PC-3 (cell line): ENCODE results near the gene FOXO4. TPM values are rescaled to one million over a fixed set of nuclear protein-coding genes. Genes with fewer than 3 reads are reported as not detected.
A peak's percentile ranks its signal among the peaks of the same experiment; 100 is the strongest.

Source experiments
- ATAC-seq: fragments of 200-7000 bp; cut with Tn5 transposase; 2 replicates; pipeline ENCODE4 v1.9.1; 2020; ENCODE audit warnings: mild to moderate bottlenecking, moderate library complexity
- BruUV-seq: library from RNA; stranded (reverse); fragments of 400-500 nt; replicated peaks from 2 replicates; lab custom pipeline; 2021; lab: Mats Ljungman, UMichigan
- CTCF ChIA-PET: fragments of 300-600 bp; sonication (Branson Sonifier 250); formaldehyde crosslinking; loops from one replicate; lab custom pipeline; 2022; ENCODE audit warnings: antibody characterized with exemption; lab: Charles Lee
- POLR2A ChIA-PET: fragments of 300-600 bp; sonication (Branson Sonifier 250); formaldehyde crosslinking; loops from one replicate; lab custom pipeline; 2022; ENCODE audit warnings: antibody characterized with exemption; ENCODE audit not compliant: unreplicated experiment; lab: Charles Lee
- DNase-seq: peaks from one replicate; pipeline ENCODE4 v3.0.0-alpha.2; 2015
- H2AFZ ChIP-seq: fragments of 300-600 bp; sonication (generic); 2 replicates; pipeline ENCODE4 v1.6.0; 2016; ENCODE audit warnings: antibody characterized with exemption, low read length
- H3F3A ChIP-seq: fragments of 300-600 bp; sonication (generic); one replicate; pipeline ENCODE4 v1.6.0; 2017; ENCODE audit warnings: antibody characterized with exemption, low read length, control low read depth, mild to moderate bottlenecking; ENCODE audit not compliant: unreplicated experiment
- H3K27ac ChIP-seq: fragments of 300-600 bp; sonication (generic); 2 replicates; pipeline ENCODE4 v1.5.1; 2016; ENCODE audit warnings: mild to moderate bottlenecking, low read length
- H3K27me3 ChIP-seq: fragments of 300-600 bp; sonication (generic); 2 replicates; pipeline ENCODE4 v1.6.1; 2016; ENCODE audit warnings: low read length, mixed read lengths
- H3K36me3 ChIP-seq: fragments of 300-600 bp; sonication (generic); 2 replicates; pipeline ENCODE4 v1.6.1; 2016; ENCODE audit warnings: low read depth, mixed run types, low read length, mixed read lengths
- H3K4me1 ChIP-seq: fragments of 300-600 bp; sonication (generic); 2 replicates; pipeline ENCODE4 v1.5.1; 2016; ENCODE audit warnings: low read length; ENCODE audit not compliant: insufficient read depth
- H3K4me2 ChIP-seq: fragments of 300-600 bp; sonication (generic); 2 replicates; pipeline ENCODE4 v1.6.0; 2016; ENCODE audit warnings: low read length
- H3K4me3 ChIP-seq: fragments of 300-600 bp; sonication (generic); 2 replicates; pipeline ENCODE4 v1.5.1; 2016; ENCODE audit warnings: mild to moderate bottlenecking, low read length, mixed read lengths
- H3K79me2 ChIP-seq: fragments of 300-600 bp; sonication (generic); 2 replicates; pipeline ENCODE4 v1.6.1; 2017; ENCODE audit warnings: low read length, mixed read lengths
- H3K9ac ChIP-seq: fragments of 300-600 bp; sonication (generic); 2 replicates; pipeline ENCODE4 v1.6.0; 2016; ENCODE audit warnings: mild to moderate bottlenecking, low read length
- H3K9me2 ChIP-seq: fragments of 300-600 bp; sonication (generic); replicated peaks from 2 replicates; pipeline ENCODE4 v1.6.1; 2016; ENCODE audit warnings: mixed run types, low read length, mixed read lengths
- H3K9me3 ChIP-seq: fragments of 300-600 bp; sonication (generic); 2 replicates; pipeline ENCODE4 v1.6.1; 2016; ENCODE audit warnings: low read length, mixed read lengths
- H4K20me1 ChIP-seq: fragments of 300-600 bp; sonication (generic); 2 replicates; pipeline ENCODE4 v1.6.1; 2016; ENCODE audit warnings: low read length, mixed read lengths
- CTCF ChIP-seq: fragments of 300-600 bp; sonication (generic); conservative IDR thresholded peaks from 2 replicates; pipeline ENCODE4 v1.5.1; 2017; ENCODE audit warnings: antibody characterized with exemption, low read depth, mild to moderate bottlenecking, low read length
- EZH2 ChIP-seq: fragments of 300-600 bp; sonication (generic); IDR thresholded peaks from one replicate; pipeline ENCODE4 v1.6.1; 2017; ENCODE audit warnings: antibody characterized with exemption, mild to moderate bottlenecking, low read length; ENCODE audit not compliant: unreplicated experiment
- EZH2phosphoT487 ChIP-seq: fragments of 300-600 bp; sonication (generic); IDR thresholded peaks from 2 replicates; pipeline ENCODE4 v1.6.1; 2018; ENCODE audit warnings: mild to moderate bottlenecking, antibody characterized with exemption, low read length, borderline replicate concordance
- intact Hi-C: fragments of 100-400 bp; cut with micrococcal nuclease; formaldehyde crosslinking; loops from 2 replicates; pipeline ENCODE4 v1.9.0; 2023
- total RNA-seq: library from RNA; depleted of rRNA; stranded (reverse); fragments of >200 nt; gene quantifications from 2 replicates; pipeline ENCODE4 v1.2.3, GENCODE V29; 2014

Gene FOXO4
- total RNA-seq, 1 experiment from 2014 or later = 5.1 TPM

GRCh38 chrX:71095981-71096759 lies 519 bp downstream of the FOXO4 start:
- intact Hi-C loops = no loop called here
- no peaks in the 10 kb centered on the region for H3K27me3 ChIP-seq
- peak; percentile 26 for DNase-seq

GRCh38 chrX:71096760-71097032 lies 1.0 kb downstream of the FOXO4 start:
- no peaks in the 10 kb centered on the region for H3F3A ChIP-seq
- peak; percentile 19 for ATAC-seq
- H3K9me2 ChIP-seq = no peaks in the 10 kb centered on the region
- peak overlapping the region; percentile 83 for H3K4me3 ChIP-seq
- BruUV-seq = no TSS peak
- H3K4me2 ChIP-seq = peak overlapping the region; percentile 100
- H3K4me1 ChIP-seq = peaks cover 5% of the 10 kb centered on the region
- POLR2A ChIA-PET = interaction anchor here (0.5 kb wide), 1 partner anchor 11 kb away, joined by 3 read pairs; no protein-coding TSS in a partner anchor
- no peak for DNase-seq
- CTCF ChIA-PET = no interaction called here
- no peak overlapping the region for H3K27ac ChIP-seq
- H3K27me3 ChIP-seq = no peaks in the 10 kb centered on the region
- 0 out of 2 replicates have a peak overlapping the region, but pooled peaks have one; percentile 37 for H3K9ac ChIP-seq
- peak overlapping the region; percentile 100 for H2AFZ ChIP-seq
- no peaks in the 10 kb centered on the region for H3K36me3 ChIP-seq
- no peaks in the 10 kb centered on the region for H3K79me2 ChIP-seq
- no peaks in the 10 kb centered on the region for H4K20me1 ChIP-seq
- H3K9me3 ChIP-seq = no peaks in the 10 kb centered on the region
- intact Hi-C loops = no loop called here
- no peak for TF ChIP-seq EZH2phosphoT487
- no peak for TF ChIP-seq EZH2
- no peak for TF ChIP-seq CTCF

More at GRCh38 chrX:71095981-71096759, 519 bp downstream of the FOXO4 start:
- Histone ChIP-seq H3K9me2 (no peaks in the 10 kb centered on the region), H3K9ac (peak overlapping the region; percentile 37), H4K20me1 (no peaks in the 10 kb centered on the region), H3K9me3 (no peaks in the 10 kb centered on the region), H3K4me1 (peaks cover 5% of the 10 kb centered on the region), H3K36me3 (no peaks in the 10 kb centered on the region), H3K4me3 (peak overlapping the region; percentile 83), H2AFZ (peak overlapping the region; percentile 100), H3K79me2 (no peaks in the 10 kb centered on the region), H3F3A (no peaks in the 10 kb centered on the region), H3K27ac (no peak overlapping the region), H3K4me2 (peak overlapping the region; percentile 100)
- BruUV-seq = TSS peak; percentile 83
- ChIA-PET POLR2A (no interaction called here), CTCF (no interaction called here)
- peak; percentile 49 for ATAC-seq
- TF ChIP-seq EZH2 (no peak), EZH2phosphoT487 (no peak), CTCF (no peak)

GRCh38 chrX:71098302-71098701 lies 2.7 kb downstream of the FOXO4 start:
- no peak overlapping the region for H3K4me2 ChIP-seq
- ChIA-PET CTCF (no interaction called here), POLR2A (no interaction called here)
- no TSS peak for BruUV-seq
- intact Hi-C loops = loop anchor here (1.0 kb wide), 1 partner anchor 81 kb away; no protein-coding TSS in a partner anchor
- no peaks in the 10 kb centered on the region for H4K20me1 ChIP-seq
- H3K9ac ChIP-seq = no peak overlapping the region
- no peak overlapping the region for H3K4me3 ChIP-seq
- DNase-seq (peak; percentile 42), ATAC-seq (no peak)
- H2AFZ ChIP-seq = no peak overlapping the region
- H3K79me2 ChIP-seq = no peaks in the 10 kb centered on the region
- peaks cover 5% of the 10 kb centered on the region for H3K4me1 ChIP-seq
- TF ChIP-seq CTCF (peak; percentile 62), EZH2phosphoT487 (no peak)
- H3K36me3 ChIP-seq = no peaks in the 10 kb centered on the region
- H3K9me2 ChIP-seq = no peaks in the 10 kb centered on the region
- no peaks in the 10 kb centered on the region for H3K9me3 ChIP-seq
- H3K27ac ChIP-seq = no peak overlapping the region
- no peaks in the 10 kb centered on the region for H3F3A ChIP-seq
- no peaks in the 10 kb centered on the region for H3K27me3 ChIP-seq
